NCI-H128 (cell line): ENCODE measurements around the gene KCTD5.
A peak's percentile ranks its signal among the peaks of the same experiment; 100 is the strongest.

Experiments used
- DNase-seq: peaks from one replicate; lab custom pipeline; 2025; ENCODE audit not compliant: unreplicated experiment; lab: John Stamatoyannopoulos, UW

The KCTD5 gene

GRCh38 chr16:2708955-2709587, 26.7 kb downstream of the KCTD5 start:
- no peak for DNase-seq

DNA sequence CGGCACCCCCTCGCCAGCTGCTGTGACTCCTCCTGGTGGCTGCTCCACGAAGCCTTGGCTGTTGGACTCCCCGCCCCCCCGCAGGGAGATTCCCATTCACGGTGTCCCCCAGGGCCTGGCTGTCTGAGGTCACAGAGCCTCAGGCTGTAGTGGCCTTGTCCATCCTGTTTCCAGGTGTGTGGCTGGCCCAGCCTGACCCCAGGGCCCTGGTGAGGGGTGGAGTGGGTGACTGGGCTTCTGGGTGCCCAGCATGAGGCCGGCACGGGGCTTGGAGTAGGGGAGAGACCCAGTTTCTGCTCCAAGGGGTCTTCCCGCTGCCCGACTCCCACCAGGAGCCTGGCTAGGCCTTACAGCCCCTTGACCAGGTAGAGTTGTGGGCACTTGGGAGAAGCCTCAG, 27.3 kb downstream of the KCTD5 start:
- no peak for DNase-seq

DNA sequence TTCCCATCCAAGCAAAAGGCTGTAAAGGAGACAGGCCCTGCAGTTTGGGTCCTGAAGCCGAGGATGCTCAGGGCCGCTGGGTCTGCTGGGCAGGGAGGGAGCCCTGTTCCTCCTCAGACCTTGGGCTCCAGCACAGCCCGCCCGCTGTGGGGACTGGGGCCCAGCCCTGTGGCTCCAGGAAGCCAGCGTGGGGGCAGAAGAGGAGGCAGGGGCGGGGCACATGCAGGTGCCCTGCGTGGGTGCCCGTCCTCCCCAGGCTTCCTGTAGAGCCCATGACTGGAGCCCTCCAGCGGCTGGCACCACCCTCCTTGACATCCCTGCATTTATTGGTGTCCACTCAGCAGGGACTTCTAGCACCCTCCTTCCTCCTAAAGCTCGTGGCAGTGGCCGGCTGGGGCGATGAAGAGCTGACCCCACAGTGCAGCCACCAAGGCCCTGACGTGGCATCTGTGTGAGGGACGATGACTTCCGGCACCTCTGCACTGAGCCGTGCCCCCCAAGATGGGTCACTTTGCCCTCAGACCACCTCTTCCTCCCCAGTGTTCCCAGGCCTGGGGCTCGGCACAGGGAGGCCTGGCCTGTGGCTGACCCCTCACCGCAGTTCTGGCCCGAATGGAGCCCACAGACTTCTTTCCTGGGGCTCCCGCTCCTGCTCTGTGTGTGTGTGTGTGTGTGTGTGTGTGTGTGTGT, 27.8 kb downstream of the KCTD5 start:
- no peak for DNase-seq

DNA sequence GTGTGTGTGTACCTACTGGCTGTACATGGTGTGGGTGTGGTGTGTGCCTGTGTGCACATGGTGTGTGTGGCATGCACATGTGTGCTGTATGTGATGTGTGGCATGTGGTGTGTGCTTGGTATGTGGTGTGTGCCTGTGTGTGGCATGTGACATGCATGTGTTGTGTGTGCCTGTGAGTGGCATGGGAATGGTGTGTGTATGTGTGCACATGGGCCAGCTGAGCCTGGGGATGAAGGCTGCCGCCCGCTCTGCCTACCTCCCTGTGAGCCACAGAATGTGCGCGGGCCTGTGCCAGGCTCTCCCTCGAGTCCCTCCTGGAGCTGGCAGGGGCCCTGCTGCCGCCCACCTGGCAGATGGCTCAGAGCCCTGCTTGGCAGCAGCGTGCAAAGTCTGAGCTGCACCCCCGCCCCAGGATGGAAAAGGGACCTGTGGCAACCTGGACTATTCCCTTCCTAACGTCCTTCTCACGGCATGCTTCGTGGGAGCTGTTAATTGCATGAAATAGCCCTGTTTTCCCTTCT, 28.4 kb downstream of the KCTD5 start:
- no peak for DNase-seq

DNA sequence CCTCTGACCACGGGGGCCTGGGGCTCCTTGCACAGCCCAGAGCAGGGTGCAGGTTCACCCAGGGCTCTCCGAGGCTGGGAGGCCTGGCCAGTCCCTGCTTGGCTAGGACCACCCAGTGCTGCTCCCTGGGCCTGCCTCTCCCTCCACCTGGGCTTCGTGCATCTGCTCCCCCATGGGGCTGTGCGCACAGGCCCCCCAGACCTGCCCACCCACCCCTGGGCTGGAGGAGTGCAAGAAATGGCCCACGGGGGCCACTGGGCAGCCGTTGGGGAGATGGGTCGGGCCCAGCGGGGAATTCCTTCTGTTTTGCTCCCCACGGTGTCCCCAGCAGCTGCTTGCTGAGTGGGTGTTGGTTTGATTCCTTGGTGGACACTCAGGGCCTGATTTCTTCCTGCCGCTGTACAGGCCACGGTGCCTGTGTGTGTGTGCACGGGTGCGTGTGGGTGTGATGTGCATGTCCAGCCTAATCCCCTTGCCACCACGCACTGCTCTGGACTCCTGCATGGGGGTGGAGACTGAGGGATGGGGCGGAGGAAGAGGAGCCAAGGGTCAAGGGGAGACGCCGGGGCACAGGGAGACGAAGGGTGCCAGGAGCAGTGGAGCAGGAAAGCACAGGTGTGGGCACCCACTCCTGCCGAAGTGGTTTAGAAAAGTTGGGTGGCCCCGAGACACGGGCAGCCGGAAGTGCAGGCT, 29.2 kb downstream of the KCTD5 start:
- DNase-seq = no peak

- no peak for DNase-seq
These were observed 29.7 kb downstream of the KCTD5 start for GRCh38 chr16:2712063-2712441.

DNA sequence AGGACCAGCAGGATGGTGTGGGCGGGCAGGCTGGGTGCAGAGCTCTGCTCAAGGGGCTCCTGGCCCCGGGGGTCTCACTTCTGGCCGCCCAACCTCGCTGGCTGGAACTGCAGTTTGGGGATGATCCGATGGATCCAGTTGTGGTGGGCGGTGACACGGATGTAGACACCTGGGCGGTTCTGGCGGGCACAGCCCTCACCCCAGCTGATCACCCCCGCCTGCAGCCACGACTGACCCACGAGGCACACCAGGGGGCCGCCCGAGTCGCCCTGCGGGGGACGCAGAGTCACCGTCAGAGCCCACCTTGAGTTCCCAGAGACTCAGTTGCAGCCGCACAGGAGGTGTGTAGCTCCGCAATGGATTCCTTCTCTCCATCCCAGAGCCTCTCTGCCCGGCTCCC, 30.2 kb downstream of the KCTD5 start:
- DNase-seq = no peak

GRCh38 chr16:2713523-2713922, 31.2 kb downstream of the KCTD5 start:
- DNase-seq = no peak

DNA sequence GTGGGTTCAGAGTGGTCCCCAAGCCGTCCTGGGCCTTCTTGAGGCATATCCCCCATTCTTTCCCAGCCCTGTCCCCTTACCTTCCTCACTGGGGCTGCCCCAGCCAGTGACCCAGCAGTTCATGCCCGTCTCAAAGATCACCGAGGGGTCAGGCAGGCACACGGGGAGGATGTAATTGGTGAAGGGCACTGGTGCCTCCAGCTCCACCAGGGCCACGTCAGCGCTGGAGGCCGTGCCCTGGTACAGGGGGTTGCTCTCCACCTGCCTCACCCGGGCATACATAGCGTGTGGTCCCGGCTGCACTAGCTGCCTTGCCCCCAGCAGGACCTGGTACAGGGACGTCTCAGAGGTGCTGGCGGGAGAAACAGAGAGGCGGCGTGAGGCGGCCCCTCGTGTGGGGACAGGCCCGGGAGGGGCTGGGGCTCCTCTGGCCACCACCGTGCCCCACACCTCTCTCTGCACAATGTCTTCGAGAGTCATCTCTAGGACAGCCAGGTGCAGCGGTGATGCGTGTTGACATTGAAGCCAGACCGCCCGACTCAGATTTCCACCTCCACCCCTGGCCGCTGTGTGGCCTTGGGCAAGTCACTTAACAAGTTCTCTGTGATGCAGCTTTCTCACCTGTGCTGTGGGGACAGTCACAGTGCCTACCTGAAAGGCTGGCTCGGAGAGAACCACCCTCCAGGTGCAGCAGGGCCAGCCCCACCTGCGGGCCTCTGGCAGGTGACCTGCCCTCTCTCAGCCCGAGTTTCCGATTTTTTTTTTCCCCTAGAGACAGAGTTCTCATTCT, 31.9 kb downstream of the KCTD5 start:
- DNase-seq = no peak

- DNase-seq = no peak
These were observed 32.7 kb downstream of the KCTD5 start for GRCh38 chr16:2715064-2715463.

- no peak for DNase-seq
These were observed 33.2 kb downstream of the KCTD5 start for GRCh38 chr16:2715519-2715918.

DNA sequence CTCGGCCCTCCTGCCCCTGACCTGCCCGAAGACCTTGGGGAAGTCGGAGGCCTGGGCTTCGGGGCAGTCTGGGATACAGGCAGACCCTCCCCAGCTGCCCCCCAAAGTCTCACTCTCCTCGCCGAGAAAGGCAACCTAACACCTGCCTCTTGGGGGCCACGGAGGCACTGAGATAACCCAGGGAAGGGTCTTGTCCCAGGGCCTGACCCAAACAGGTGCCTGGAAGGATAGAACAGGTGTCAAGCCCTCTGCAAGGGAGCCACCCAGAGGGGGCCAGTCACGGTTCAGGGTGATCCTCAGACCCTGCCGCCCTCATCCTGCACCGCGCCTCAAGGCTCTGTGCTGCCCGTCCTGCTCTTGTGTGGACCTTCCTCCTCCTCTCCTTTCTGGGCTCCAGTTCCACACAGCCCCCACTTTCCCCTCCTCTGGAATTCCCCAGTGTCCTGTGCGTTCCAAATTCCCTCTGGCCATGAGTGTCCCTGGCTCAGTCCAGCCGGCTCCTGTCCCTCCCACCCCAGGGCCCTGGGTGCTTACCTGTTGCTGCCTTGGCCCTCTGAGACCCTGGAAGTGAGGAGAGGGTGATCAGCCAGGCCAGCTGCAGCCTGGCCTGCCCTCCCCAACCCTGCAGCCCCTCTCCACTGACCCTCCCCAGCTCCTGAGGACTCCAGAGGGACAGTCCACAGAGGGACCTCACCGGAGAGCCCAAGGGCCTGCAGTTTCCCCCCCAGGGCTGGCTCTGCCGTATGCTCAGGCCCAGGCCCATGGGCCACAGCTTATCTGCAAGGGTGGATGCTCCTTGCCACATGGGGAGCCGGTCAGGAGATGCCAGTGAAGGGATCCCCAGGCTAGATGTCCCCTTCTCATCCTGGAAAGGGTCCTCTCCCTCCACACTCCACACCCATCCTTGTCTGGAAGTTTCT, 33.9 kb downstream of the KCTD5 start:
- DNase-seq = no peak

DNA sequence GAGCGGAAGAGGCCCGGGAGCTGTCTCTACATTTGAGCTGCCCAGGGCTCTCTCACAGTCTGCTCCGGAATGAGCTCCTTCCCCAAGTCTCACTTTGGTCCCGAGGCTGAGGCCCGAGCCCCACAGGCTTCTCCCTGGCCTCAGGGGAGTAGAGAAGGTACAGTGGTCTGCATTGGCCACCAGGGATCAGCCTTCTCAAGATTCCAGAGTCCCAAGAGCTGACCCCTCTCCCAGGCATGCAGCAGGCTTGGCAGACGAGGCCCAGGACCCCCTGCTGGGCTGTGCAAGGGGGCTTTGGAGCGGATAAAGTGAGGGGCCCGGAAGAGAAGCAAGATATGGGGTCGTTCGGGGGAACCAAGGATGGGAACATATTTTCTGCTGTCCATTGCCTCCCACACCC, 34.6 kb downstream of the KCTD5 start:
- DNase-seq = no peak

- DNase-seq = no peak
These were observed 35.3 kb downstream of the KCTD5 start for GRCh38 chr16:2717383-2718263.

- no peak for DNase-seq
These were observed 37.2 kb downstream of the KCTD5 start for GRCh38 chr16:2719328-2720063.

DNA sequence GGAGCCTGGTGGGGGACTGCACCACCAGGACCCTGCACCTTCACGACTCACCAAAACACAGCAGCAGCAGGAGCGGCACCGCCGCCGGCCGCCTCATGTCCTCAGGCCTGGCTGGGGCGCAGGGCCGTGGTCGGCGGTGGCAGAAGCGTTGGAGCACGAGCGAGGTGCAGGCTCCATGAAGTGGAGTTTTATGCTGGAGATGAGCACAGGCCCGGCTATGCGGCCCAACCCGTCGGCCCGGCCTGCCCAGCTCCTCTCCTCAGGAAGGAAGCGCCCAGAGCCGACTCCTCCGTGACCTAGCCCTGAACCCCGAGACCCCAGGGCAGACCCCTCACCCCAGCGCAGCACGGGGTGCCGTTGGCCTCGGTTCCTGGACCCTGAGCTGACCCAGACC, 37.7 kb downstream of the KCTD5 start, which contains the start of gene PRSS27:
PRSS27 (minus strand) TSS at position 161 of the 394 bp plus-strand sequence; CDS start at position 97, 64 bp downstream.
- no peak for DNase-seq

DNA sequence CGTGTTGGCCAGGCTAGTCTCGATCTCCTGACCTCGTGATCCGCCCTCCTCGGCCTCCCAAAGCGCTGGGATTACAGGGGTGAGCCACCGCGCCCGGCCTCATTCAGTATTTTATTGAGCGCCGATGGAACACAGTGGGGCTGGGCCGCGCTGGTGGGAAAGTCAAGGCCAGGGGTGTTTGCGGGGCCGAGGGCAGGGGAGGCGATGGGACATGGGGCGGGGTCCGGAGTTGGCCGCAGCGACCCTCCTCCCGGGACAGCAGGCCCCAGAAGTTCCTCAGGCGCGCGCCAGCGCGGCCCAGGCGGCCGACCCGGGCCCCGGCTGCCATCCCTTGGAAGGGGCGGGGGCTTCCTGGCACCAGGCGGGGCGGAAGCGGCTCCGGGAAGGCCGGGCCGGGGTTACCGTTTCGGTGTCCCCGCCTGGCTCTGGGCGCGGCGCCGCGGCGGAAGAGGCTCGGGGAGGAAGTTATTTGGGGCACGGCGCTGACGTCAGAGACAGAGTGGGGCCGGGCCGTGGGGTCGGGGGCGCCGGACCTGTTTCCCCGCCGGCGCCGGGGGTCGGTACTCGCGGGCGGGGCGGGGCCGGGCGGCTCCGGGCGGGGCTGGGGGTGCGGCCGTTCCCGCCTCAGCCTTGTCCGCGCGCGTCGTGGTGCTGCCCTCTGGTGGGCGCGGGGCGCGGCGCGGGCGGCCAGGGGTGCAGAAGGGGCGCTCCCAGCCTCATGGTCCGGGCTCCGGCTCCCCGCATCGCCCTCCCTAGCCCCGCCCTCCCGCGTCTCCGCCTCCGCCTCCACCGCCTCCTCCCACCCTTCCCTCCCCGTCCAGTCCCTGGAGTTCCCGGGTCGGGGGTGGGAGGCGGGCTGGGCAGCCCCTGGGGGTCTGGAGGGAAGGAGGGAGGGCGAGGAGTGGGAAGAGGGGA, 38.7 kb downstream of the KCTD5 start:
- DNase-seq = peak; percentile 45
